ENCODE data around the gene NEK3. TPM values are rescaled to one million over a fixed set of nuclear protein-coding genes. Genes with fewer than 3 reads are reported as not detected.
"Not testable (repeated sequence)": the region's sequence is repeated elsewhere in the genome, so short reads cannot be mapped to it uniquely, and the experiment has no call there.

Gene NEK3, protein sequence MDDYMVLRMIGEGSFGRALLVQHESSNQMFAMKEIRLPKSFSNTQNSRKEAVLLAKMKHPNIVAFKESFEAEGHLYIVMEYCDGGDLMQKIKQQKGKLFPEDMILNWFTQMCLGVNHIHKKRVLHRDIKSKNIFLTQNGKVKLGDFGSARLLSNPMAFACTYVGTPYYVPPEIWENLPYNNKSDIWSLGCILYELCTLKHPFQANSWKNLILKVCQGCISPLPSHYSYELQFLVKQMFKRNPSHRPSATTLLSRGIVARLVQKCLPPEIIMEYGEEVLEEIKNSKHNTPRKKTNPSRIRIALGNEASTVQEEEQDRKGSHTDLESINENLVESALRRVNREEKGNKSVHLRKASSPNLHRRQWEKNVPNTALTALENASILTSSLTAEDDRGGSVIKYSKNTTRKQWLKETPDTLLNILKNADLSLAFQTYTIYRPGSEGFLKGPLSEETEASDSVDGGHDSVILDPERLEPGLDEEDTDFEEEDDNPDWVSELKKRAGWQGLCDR
- 10 to 100 TPM in 3 of 4 donors, 1 to 10 TPM in 1; 8.7 to 22.2 (median 14.1) TPM for total RNA-seq
- polyA plus RNA-seq = 10 to 100 TPM; 21.0 to 26.5 (median 25.7) TPM

DNA sequence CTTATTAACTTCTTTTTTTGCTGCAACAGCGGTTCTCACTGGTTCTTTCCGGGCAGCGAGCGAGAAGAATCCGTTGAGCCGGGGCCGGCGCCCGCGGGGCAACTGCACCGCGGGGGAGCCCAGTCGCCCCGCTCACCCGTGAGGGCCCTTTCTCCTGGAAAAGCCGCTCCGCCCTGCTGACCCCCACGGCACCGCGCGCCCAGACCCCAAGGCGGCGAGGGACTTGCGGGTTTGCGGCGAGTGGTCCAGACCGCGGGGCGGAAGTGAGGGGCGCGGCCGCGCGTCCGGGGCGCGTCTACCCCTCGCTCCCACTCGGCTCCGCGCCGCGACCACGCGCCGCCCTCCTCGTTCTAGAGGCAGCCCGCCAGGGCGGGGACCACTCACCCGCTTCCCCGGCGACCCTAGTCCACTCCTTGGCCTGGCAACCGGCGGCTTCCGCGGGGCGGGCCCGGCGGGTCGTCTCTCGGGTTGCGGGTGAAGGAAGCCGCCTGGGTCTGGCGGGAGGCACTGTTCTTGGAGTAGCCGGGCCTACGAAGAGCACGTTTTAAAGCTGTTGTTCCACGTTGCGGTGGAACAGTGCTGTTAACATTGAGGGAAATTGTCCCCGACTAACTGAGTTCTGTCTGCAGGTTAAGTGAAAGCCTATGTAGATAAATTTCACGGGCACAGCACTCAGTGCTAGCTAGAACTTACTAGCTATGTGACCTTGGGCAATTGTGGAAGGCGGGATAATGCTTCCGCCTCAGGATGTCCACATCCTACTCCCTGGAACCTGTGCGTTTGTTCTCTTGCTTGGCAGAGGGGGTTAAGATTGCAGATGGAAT is at the start of gene NEK3:
Gene NEK3 (minus strand): TSS at position 439 of the 824 bp plus-strand sequence. CDS start 3,406 bp downstream, outside the sequence.
- intact Hi-C loops (cut with DNase I) = loop anchor here (5.0 kb wide), 1 partner anchor 33 kb away; no protein-coding TSS in a partner anchor
- no peak for TF ChIP-seq POLR2A (IDR thresholded peaks at IDR 0.05)
- peak in 2 of 4 donors; percentile 6 to 50 for TF ChIP-seq POLR2AphosphoS5 (IDR thresholded peaks at IDR 0.05)
- no peak for TF ChIP-seq EP300 (IDR thresholded peaks at IDR 0.05)
- TF ChIP-seq, protein P1, sequence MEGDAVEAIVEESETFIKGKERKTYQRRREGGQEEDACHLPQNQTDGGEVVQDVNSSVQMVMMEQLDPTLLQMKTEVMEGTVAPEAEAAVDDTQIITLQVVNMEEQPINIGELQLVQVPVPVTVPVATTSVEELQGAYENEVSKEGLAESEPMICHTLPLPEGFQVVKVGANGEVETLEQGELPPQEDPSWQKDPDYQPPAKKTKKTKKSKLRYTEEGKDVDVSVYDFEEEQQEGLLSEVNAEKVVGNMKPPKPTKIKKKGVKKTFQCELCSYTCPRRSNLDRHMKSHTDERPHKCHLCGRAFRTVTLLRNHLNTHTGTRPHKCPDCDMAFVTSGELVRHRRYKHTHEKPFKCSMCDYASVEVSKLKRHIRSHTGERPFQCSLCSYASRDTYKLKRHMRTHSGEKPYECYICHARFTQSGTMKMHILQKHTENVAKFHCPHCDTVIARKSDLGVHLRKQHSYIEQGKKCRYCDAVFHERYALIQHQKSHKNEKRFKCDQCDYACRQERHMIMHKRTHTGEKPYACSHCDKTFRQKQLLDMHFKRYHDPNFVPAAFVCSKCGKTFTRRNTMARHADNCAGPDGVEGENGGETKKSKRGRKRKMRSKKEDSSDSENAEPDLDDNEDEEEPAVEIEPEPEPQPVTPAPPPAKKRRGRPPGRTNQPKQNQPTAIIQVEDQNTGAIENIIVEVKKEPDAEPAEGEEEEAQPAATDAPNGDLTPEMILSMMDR (IDR thresholded peaks at IDR 0.05) = no peak

DNA sequence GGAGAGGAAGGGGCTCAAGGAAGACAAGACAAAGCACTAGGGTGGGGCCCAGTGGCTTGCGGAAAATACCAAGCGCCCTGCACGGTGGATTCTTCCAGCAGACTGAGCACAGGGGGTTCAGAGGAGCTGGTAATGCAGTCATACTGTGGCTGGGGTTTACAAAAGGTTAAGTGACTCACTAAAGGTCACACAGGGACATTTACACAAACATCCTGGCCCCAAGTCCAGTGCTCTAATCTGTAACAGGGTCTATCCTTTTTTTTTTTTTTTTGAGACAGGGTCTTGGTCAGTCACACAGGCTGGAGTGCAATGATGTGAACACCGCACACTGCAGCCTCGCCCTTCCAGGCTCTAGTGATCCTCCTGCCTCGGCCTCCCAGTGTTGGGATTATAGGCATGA is 49.0 kb upstream of the NEK3 start:
- H3K4me3 ChIP-seq; DNase-seq; H3K36me3 ChIP-seq; H3K4me1 ChIP-seq; H3K9me3 ChIP-seq; intact Hi-C loops (cut with DNase I); H3K27me3 ChIP-seq; H3K27ac ChIP-seq: not testable (repeated sequence)
- WGBS, 2 donors = 87 to 88% methylated on average over 6 of the region's 6 CpGs

More for the DNA sequence above, at the start of gene NEK3:
- peak; percentile 83 for DNase-seq
- Histone ChIP-seq H3K36me3 (no peaks in the 10 kb centered on the region), H3K4me1 (peaks cover 0 to 12% (median 9%) of the 10 kb centered on the region in 4 donors), H3K4me3 (peak within 1 kb of the TSS; percentile 73 to 86 (median 78)), H3K27ac (peak within 1 kb of the TSS; percentile 82 to 90 (median 87)), H3K27me3 (no peaks in the 10 kb centered on the region), H3K9me3 (no peaks in the 10 kb centered on the region)
- WGBS, 2 donors = 1 to 3% methylated on average over 74 of the region's 74 CpGs

DNA sequence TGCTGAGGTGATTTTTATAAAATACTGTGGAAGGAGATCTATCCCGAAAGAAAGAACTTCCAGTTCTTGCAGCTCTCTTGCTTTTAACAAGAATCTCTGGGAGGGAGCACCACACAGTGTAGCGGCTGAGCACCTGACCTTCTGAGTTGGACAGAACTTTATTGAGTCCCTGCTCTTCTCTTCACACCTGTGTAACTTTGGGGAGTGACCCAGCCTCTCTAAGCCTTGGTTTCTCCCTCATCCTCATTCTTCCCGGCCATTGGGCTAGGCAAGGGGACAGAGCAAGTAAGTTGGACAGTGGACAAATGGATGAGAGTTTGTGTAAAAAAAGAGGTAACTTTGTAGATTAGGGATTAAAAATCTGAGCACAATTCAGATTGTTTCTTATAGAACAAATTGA is 48.5 kb upstream of the NEK3 start:
- intact Hi-C loops (cut with DNase I); DNase-seq; H3K9me3 ChIP-seq; H3K27me3 ChIP-seq; H3K4me1 ChIP-seq; H3K27ac ChIP-seq; H3K4me3 ChIP-seq; H3K36me3 ChIP-seq: not testable (repeated sequence)
- WGBS, 2 donors = 88 to 93% methylated on average over 3 of the region's 3 CpGs

DNA sequence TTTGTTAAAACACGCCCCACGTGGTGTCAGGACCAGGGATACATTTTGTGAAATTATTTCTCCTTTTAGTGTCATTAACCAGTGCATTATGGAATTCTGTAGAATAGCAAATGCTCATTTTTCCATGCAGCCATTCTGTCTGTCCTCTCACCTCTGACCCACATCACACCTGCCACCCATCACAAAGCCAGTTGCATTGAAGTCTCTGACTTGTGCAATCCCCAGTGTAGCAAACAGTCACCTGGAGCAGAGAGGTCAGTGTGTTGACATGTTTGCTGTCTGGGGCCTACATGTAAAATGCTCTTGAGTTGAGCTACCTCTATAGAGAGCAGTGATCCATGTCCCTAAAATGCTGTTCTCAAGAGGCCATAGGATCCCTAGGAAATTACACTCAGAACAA is 47.9 kb upstream of the NEK3 start:
- WGBS, 2 donors = no CpG with 5 or more reads among the region's 2 CpGs

DNA sequence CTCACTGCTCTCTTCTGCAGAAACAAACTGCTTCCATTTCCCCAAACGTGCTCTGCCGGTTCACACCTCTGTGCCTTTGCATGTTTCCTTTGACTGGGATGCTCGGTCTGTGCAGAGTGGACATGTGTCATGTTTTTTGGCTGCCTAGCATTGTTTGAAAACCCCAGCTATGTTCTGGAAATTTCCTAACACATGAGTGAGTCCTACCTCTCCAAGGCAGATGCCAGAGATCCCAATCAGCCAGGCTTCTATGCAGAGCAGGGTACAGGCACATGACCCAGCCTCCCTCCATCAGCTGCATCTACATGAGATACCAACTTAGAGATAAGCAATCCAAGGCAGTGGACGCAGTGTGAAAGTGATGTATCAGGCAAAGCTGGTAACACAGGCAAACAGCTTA is 45.1 kb upstream of the NEK3 start:
- intact Hi-C loops (cut with DNase I); H3K4me3 ChIP-seq; DNase-seq; H3K36me3 ChIP-seq; H3K9me3 ChIP-seq; H3K27me3 ChIP-seq; H3K27ac ChIP-seq; H3K4me1 ChIP-seq: not testable (repeated sequence)
- 69 to 82% methylated on average over 4 of the region's 4 CpGs for WGBS, 2 donors

More for the DNA sequence above, 47.9 kb upstream of the NEK3 start:
- H3K27ac ChIP-seq; DNase-seq; H3K9me3 ChIP-seq; H3K4me1 ChIP-seq; intact Hi-C loops (cut with DNase I); H3K27me3 ChIP-seq; H3K36me3 ChIP-seq; H3K4me3 ChIP-seq: not testable (repeated sequence)

DNA sequence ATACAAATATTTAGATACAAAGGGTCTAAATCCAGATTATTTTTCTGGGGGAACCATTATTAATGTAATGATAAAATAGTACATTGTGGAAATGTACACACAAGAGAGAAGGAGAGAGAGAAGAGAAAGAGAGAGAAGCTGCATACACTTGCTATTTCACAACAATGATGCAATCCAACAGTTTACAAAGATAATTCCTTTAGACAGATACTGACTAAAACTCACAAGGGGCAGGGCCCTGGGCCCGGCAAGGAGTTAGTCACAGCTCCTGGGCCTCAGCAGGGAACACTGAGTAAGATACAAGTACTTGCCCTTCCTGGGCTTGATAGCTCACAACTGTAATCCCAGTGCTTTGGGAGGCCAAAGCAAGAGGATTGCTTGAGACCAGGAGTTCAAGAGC is 44.5 kb upstream of the NEK3 start:
- H3K36me3 ChIP-seq; H3K4me1 ChIP-seq; H3K27ac ChIP-seq; H3K27me3 ChIP-seq; H3K9me3 ChIP-seq; intact Hi-C loops (cut with DNase I); H3K4me3 ChIP-seq: not testable (repeated sequence)
- WGBS, 2 donors = 54 to 61% methylated on average over 1 of the region's 1 CpG
- DNase-seq = peak; percentile 76

DNA sequence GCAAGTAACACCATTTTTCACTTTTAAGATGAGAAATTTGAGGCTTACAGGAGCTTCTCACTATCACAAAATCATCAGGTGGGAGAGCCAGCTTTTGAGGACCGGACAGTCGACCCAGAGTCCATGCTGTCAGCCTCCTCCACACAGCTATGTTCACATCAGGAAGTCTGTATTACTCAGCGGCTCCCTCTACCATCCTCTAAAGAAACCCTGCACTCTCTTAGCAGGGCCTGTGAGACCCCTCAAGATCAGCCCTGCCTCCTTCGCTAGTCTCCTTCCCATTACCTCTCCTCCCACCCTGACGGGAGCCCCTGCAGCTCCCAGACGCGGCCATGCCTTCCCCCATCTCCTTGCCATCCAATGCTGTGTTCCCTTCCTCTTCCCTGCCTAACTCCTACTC is 43.1 kb upstream of the NEK3 start:
- H3K27ac ChIP-seq; H3K27me3 ChIP-seq; DNase-seq; H3K4me3 ChIP-seq; H3K36me3 ChIP-seq; H3K4me1 ChIP-seq; intact Hi-C loops (cut with DNase I); H3K9me3 ChIP-seq: not testable (repeated sequence)
- WGBS, 2 donors = 72 to 75% methylated on average over 7 of the region's 7 CpGs

DNA sequence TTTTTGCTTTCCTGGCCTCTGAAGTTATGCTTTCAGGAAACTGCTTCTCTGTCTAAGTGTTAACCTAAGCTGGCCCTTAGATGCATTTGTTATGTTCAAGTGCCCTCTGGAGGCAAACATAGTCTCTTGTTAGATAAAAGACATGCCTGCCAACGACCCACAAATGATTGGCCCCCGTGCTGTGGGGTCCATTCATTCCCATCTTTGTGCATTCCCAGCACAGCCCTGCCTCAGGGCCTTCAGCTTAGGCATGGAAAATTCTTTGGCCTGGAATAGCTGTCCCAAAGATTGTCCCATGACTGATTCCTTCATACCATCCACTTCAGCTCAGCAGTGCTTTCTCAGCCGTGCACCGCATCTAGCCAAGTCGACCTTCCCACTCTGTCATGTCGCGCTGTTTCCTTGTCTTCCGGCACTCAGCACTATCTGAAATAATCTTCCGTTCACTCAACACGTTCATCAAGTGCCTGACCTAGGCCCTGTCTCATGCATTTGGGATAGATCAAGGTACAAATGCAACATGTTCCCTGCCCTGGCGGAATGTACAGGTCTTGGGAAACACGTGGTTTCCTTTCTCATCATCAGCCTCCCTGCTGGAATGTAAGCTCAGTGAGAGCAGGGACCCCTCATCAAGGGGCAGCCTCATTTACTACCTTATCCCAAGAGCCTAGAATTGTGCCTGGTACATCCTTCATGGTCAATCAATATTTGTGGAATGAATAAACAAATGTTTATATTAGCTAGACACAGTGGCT is 42.2 kb upstream of the NEK3 start:
- 21 to 50% methylated on average over 12 of the region's 12 CpGs for WGBS, 2 donors
- not testable (repeated sequence) for DNase-seq

More for the DNA sequence above, 42.2 kb upstream of the NEK3 start:
- H3K9me3 ChIP-seq; H3K4me3 ChIP-seq; H3K4me1 ChIP-seq; H3K27ac ChIP-seq; intact Hi-C loops (cut with DNase I); H3K27me3 ChIP-seq; H3K36me3 ChIP-seq: not testable (repeated sequence)

All from sigmoid colon (tissue), 7 donors.